ENCODE data around the gene METRNL.

METRNL gene

GRCh38 chr17:83142619-83143018, 63.2 kb downstream of the METRNL start:
- DNase-seq (ENCODE audit: low spot score) = no peak

- DNase-seq (ENCODE audit: low spot score) = peak; percentile 2
Observed at GRCh38 chr17:83143817-83144231, 64.4 kb downstream of the METRNL start.
